ENCODE measurements around the gene MUSTN1.

Gene MUSTN1

GRCh38 chr3:52801839-52802238 lies 33.0 kb downstream of the MUSTN1 start:
- no peak for DNase-seq (ENCODE audit: low spot score)

- DNase-seq (ENCODE audit: low spot score): no peak
Measured at GRCh38 chr3:52800079-52800478, 34.7 kb downstream of the MUSTN1 start.

GRCh38 chr3:52798978-52799476 lies 35.8 kb downstream of the MUSTN1 start:
- DNase-seq (ENCODE audit: low spot score): peak; percentile 59

GRCh38 chr3:52798376-52798977 lies 36.3 kb downstream of the MUSTN1 start:
- no peak for DNase-seq (ENCODE audit: low spot score)

DNA sequence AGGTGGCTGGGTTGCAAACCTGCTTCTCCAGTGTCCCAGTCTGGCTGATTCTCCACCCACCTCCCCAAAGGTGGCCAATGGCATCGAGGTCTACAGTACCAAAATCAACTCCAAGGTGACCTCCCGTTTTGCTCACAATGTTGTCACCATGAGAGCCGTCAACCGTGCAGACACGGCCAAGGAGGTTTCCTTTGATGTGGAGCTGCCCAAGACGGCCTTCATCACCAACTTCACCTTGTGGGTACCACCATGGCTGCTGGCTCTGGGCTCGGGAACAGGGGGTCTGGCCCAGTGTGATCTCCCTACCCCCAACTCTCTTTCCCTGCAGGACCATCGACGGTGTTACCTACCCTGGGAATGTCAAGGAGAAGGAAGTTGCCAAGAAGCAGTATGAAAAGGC lies 38.4 kb downstream of the MUSTN1 start:
- no peak for DNase-seq (ENCODE audit: low spot score)

DNA sequence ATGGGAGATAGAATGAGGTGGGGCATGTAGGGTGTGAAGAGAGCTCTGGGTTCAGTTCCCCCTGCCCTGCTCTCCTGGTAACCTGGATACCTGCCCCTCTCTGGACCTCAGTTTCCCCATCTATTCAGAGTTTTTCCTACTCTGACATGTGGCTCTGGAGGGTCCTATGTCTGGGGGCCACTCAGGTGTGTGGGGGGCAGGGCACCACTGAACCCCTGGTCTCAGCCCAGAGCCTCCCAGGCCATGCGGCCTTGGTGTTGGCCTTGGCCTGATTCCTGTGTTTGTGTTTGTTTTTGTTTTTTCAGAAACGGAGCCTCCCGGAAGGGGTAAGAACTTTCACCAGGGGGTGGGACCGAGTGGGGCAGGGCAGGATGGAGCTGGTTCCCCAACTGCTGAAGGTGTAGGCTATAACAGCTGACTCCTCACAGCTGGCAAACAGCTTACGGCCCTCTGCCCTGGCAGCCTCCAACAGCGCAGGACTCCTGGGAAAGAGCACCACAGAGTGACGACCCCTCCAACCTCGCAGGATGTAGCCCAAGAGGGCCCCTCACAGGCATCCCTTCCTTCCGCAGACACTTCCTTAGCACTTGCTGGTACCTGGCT lies 39.4 kb downstream of the MUSTN1 start:
- no peak for DNase-seq (ENCODE audit: low spot score)

DNA sequence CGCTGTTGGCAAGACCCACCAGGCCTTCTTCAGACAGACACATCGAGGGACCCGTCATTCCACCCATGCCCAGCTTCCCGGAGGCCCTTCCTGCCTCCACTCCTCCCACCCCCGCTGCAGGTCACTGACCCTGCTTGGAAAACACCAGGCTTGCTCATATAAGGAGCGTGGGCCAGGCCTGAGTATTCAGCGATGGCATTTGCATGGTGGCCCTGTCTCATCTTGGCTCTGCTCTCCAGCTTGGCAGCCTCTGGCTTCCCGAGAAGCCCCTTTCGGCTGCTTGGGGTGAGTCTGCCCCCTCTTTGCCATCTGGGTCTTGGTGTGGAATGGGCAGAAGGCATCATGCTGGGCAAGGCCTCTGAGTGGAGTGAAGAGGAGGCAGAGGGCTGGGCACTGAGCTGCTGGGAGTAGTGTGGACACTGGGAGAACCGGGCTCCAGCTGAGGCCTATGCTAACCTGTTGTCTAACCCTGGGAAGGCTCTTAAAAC lies 40.2 kb downstream of the MUSTN1 start, which contains the start of gene ITIH3:
Gene ITIH3, plus strand, starts transcription at position 185 of the 488 bp plus-strand sequence. Its CDS starts 8 bp downstream, at position 193.
- no peak for DNase-seq (ENCODE audit: low spot score)

GRCh38 chr3:52793702-52794611 lies 40.9 kb downstream of the MUSTN1 start:
- DNase-seq (ENCODE audit: low spot score): no peak

DNA sequence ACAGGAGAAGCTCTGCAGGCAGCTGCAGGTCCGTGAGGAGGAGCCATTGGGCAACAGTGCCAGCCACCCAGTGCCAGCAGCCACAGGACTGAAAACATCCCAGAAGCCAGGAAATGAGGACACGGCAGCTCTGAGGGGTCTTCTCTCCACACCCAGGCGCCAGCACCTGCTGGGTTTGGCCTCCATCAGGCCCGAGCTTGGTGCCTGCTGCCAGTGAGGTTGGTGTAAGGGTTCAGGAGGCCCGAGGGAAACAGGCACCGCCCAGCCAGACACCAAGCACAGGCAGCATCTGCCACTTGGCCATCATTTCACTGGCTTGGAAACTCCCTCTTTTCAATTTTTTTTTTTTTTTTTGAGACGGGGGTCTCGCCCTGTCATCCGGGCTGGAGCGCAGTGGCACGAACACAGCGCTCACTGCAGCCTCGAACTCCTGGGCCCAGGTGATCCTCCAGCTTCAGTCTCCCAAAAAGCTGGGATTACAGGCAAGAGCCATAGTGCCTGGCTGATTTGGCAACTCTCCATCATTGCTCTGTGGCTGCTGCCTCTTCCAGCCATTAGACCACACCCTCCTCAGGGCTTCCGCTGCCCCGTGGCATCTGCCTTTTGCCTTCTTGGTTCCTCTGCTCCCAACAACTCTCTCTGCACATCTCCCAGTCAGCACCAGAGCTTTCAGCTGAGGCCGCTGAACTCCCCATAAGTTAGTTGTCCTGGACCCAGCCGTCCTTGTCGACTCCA lies 41.7 kb downstream of the MUSTN1 start:
- no peak for DNase-seq (ENCODE audit: low spot score)

- DNase-seq (ENCODE audit: low spot score): no peak
Measured at GRCh38 chr3:52792413-52792812, 42.4 kb downstream of the MUSTN1 start.

GRCh38 chr3:52791928-52792327 lies 42.9 kb downstream of the MUSTN1 start:
- no peak for DNase-seq (ENCODE audit: low spot score)

GRCh38 chr3:52791366-52791765 lies 43.5 kb downstream of the MUSTN1 start:
- no peak for DNase-seq (ENCODE audit: low spot score)

- no peak for DNase-seq (ENCODE audit: low spot score)
Measured at GRCh38 chr3:52790741-52791140, 44.1 kb downstream of the MUSTN1 start.

- DNase-seq (ENCODE audit: low spot score): no peak
Measured at GRCh38 chr3:52790337-52790736, 44.5 kb downstream of the MUSTN1 start.

GRCh38 chr3:52789746-52790040 lies 45.1 kb downstream of the MUSTN1 start:
- no peak for DNase-seq (ENCODE audit: low spot score)

- DNase-seq (ENCODE audit: low spot score): no peak
Measured at GRCh38 chr3:52788890-52789745, 45.7 kb downstream of the MUSTN1 start.

GRCh38 chr3:52787672-52788625 lies 46.9 kb downstream of the MUSTN1 start:
- DNase-seq (ENCODE audit: low spot score): no peak

DNA sequence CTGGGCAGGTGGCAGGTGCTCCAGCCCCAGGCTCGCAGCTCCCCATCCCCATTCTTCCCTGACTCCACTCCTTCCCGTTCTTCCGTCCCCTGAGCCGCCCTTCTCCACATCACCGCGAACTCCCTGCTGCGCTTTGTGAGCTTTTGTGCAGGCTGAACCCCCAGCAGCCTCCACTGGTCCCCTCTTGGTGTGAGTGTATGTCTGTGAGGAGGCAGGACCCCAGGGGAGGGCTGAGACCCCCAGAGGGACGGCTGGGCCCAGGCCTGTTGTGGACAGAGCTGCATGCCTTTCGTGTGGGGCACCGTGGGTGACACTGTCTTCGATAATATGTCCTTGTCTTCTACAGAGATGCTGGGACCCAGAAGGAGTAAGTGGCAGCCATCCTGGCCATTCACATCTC lies 47.6 kb downstream of the MUSTN1 start:
- no peak for DNase-seq (ENCODE audit: low spot score)

- no peak for DNase-seq (ENCODE audit: low spot score)
Measured at GRCh38 chr3:52786330-52787215, 48.2 kb downstream of the MUSTN1 start.

Data from D341Med (cell line).